CD14-positive monocyte (primary cell): Measurements from ENCODE around the gene ELK1. TPM values are rescaled to one million over a fixed set of nuclear protein-coding genes. Genes with fewer than 3 reads are reported as not detected.

Experiments used
- DNase-seq, 3 donors: peaks; one replicate each; pipeline ENCODE4 v3.0.0-alpha.2; 2011 to 2022
- H2AFZ ChIP-seq: 2 replicates; pipeline ENCODE4 v1.6.0; 2012; ENCODE audit warnings: mild to moderate bottlenecking, low read depth, low read length, inconsistent platforms; ENCODE audit not compliant: insufficient read depth, poor library complexity, severe bottlenecking
- H3K27ac ChIP-seq, 2 donors: 1 replicate in 1 of 2; 2 replicates in 1 of 2; pipeline ENCODE4 v1.5.1; 2012 to 2013; ENCODE audit warnings: low read length in 2 of 2, control low read depth in 1 of 2, inconsistent platforms in 1 of 2, low read depth in 1 of 2, mild to moderate bottlenecking in 1 of 2
- H3K27me3 ChIP-seq, 2 donors: one replicate each; pipeline versions ENCODE4 v1.6.0 to v1.6.1; 2011 to 2013; ENCODE audit warnings: low read length in 2 of 2; ENCODE audit not compliant: control insufficient read depth in 2 of 2, insufficient read depth in 2 of 2
- H3K36me3 ChIP-seq, 2 donors: replicated peaks in 1 of 2; 1 replicate in 1 of 2; 2 replicates in 1 of 2; pipeline versions ENCODE4 v1.5.1 to v1.6.1; 2012 to 2013; ENCODE audit warnings: low read length in 2 of 2, control low read depth in 1 of 2, inconsistent platforms in 1 of 2, mild to moderate bottlenecking in 1 of 2; ENCODE audit not compliant: insufficient read depth in 2 of 2, control insufficient read depth in 1 of 2
- H3K4me1 ChIP-seq, 2 donors: 1 replicate in 1 of 2; 2 replicates in 1 of 2; pipeline versions ENCODE4 v1.5.1 to v1.6.1; 2012 to 2013; ENCODE audit warnings: low read length in 2 of 2, control low read depth in 1 of 2, inconsistent platforms in 1 of 2, mild to moderate bottlenecking in 1 of 2, moderate library complexity in 1 of 2; ENCODE audit not compliant: insufficient read depth in 2 of 2, control insufficient read depth in 1 of 2
- H3K4me2 ChIP-seq: replicated peaks from 2 replicates; pipeline ENCODE3; 2012; ENCODE audit warnings: low read length, moderate library complexity, mild to moderate bottlenecking; ENCODE audit not compliant: poor library complexity, severe bottlenecking; ENCODE audit errors: extremely low read depth
- H3K4me3 ChIP-seq, 3 experiments: fragments of 200-600 bp in 1 of 3; sonication (generic) in 1 of 3; replicated peaks in 1 of 3; 1 replicate in 2 of 3; 2 replicates in 1 of 3; pipeline ENCODE4 v1.5.1; 2011 to 2013; ENCODE audit warnings: low read length in 3 of 3, mild to moderate bottlenecking in 3 of 3, control low read depth in 2 of 3, low read depth in 2 of 3, inconsistent platforms in 1 of 3, moderate library complexity in 1 of 3
- H3K79me2 ChIP-seq: 2 replicates; pipeline ENCODE4 v1.6.0; 2012; ENCODE audit warnings: mild to moderate bottlenecking, control low read depth, inconsistent platforms, low read length, moderate library complexity; ENCODE audit not compliant: insufficient read depth
- H3K9ac ChIP-seq: 2 replicates; pipeline ENCODE4 v1.6.0; 2017; ENCODE audit warnings: low read length, mild to moderate bottlenecking; ENCODE audit not compliant: insufficient read depth, poor library complexity, severe bottlenecking
- H3K9me3 ChIP-seq, 2 donors: replicated peaks in 1 of 2; 1 replicate in 1 of 2; 2 replicates in 1 of 2; pipeline versions ENCODE4 v1.5.1 to v1.6.1; 2012 to 2013; ENCODE audit warnings: low read length in 2 of 2, control low read depth in 1 of 2; ENCODE audit not compliant: control insufficient read depth in 1 of 2, insufficient read depth in 1 of 2
- H4K20me1 ChIP-seq: 2 replicates; pipeline ENCODE4 v1.6.0; 2012; ENCODE audit warnings: mild to moderate bottlenecking, low read length, control low read depth, moderate library complexity; ENCODE audit not compliant: insufficient read depth
- H3K27ac Mint-ChIP-seq, 7 donors: one replicate each; pipeline ENCODE4 v1.8.0; 2020; ENCODE audit warnings: mild to moderate bottlenecking in 7 of 7, mixed read lengths in 7 of 7, moderate library complexity in 6 of 7, inconsistent platforms in 2 of 7
- H3K27me3 Mint-ChIP-seq, 3 donors: one replicate each; pipeline ENCODE4 v1.8.0; 2021 to 2022; ENCODE audit warnings: low read depth in 3 of 3, mild to moderate bottlenecking in 3 of 3, mixed read lengths in 3 of 3, moderate library complexity in 3 of 3, inconsistent platforms in 1 of 3
- H3K36me3 Mint-ChIP-seq, 2 donors: one replicate each; pipeline ENCODE4 v1.8.0; 2020; ENCODE audit warnings: mixed read lengths in 2 of 2, inconsistent platforms in 1 of 2, mild to moderate bottlenecking in 1 of 2
- H3K4me1 Mint-ChIP-seq: one replicate; pipeline ENCODE4 v1.8.0; 2020; ENCODE audit warnings: mild to moderate bottlenecking, mixed read lengths
- H3K4me3 Mint-ChIP-seq, 2 donors: one replicate each; pipeline ENCODE4 v1.8.0; 2020; ENCODE audit warnings: mild to moderate bottlenecking in 2 of 2, mixed read lengths in 2 of 2, moderate library complexity in 1 of 2
- H3K9me3 Mint-ChIP-seq, 7 donors: one replicate each; pipeline ENCODE4 v1.8.0; 2020 to 2022; ENCODE audit warnings: mixed read lengths in 7 of 7, mild to moderate bottlenecking in 6 of 7, moderate library complexity in 6 of 7, inconsistent platforms in 2 of 7
- CTCF ChIP-seq: fragments of 200-600 bp; IDR thresholded peaks from one replicate; pipeline ENCODE4 v1.8.0; 2022; ENCODE audit warnings: antibody characterized with exemption, mild to moderate bottlenecking
- WGBS: methylation state at CpG from one replicate; pipeline ENCODE4 v1.1.5; 2013; ENCODE audit warnings: missing lambda C conversion rate; ENCODE audit not compliant: insufficient coverage; 5-methylcytosine and 5-hydroxymethylcytosine counted together
- intact Hi-C, 2 donors: fragments of 100-400 bp; cut with micrococcal nuclease; formaldehyde crosslinking; loops; one replicate each; pipeline versions ENCODE4 v1.15.0 to v1.15.1; 2023
- polyA plus RNA-seq, 3 donors: library from polyadenylated mRNA; depleted of rRNA in 1 of 3; unstranded in 2 of 3; stranded (reverse) in 1 of 3; fragments of 300-500 nt in 2 of 3; fragments of >200 nt in 1 of 3; fragmentation: Illumina TruSeq in 2 of 3; gene quantifications; 1 replicate in 2 of 3; 2 replicates in 1 of 3; pipeline ENCODE4 v1.2.3, GENCODE V29; 2012 to 2021

Gene ELK1
- polyA plus RNA-seq, 3 donors: 9.5 to 11.9 (median 10.7) TPM

- H3K4me1 ChIP-seq: no peaks in the 10 kb centered on the region
- no peaks in the 10 kb centered on the region for H3K9me3 ChIP-seq
- no peak overlapping the region for H3K4me3 ChIP-seq
- H3K9ac ChIP-seq: no peak overlapping the region
- no peaks in the 10 kb centered on the region for H3K27me3 ChIP-seq
- Mint-ChIP-seq H3K36me3 (no peaks in the 10 kb centered on the region), H3K9me3 (peaks cover 0 to under 1% (median 0%) of the 10 kb centered on the region in 7 donors), H3K27me3 (peaks cover 0 to 7% (median 4%) of the 10 kb centered on the region in 3 donors), H3K4me3 (no peak overlapping the region), H3K4me1 (peaks cover 2% of the 10 kb centered on the region), H3K27ac (no peak overlapping the region)
- H3K36me3 ChIP-seq: no peaks in the 10 kb centered on the region
- no peak for TF ChIP-seq CTCF
- H4K20me1 ChIP-seq: no peaks in the 10 kb centered on the region
- no peak overlapping the region for H3K4me2 ChIP-seq
- no peak overlapping the region for H2AFZ ChIP-seq
- H3K79me2 ChIP-seq: no peaks in the 10 kb centered on the region
- peak in 2 of 3 donors; percentile 1 to 5 for DNase-seq
- 60% methylated on average over 1 of the region's 2 CpGs for WGBS
- intact Hi-C loops: no loop called here
- no peak overlapping the region for H3K27ac ChIP-seq
These were observed 39.8 kb upstream of the ELK1 start for GRCh38 chrX:47690175-47690574.

- Histone ChIP-seq H3K36me3 (no peaks in the 10 kb centered on the region), H2AFZ (no peak overlapping the region), H3K9me3 (no peaks in the 10 kb centered on the region), H4K20me1 (no peaks in the 10 kb centered on the region), H3K4me2 (no peak overlapping the region), H3K27ac (no peak overlapping the region), H3K4me3 (no peak overlapping the region), H3K27me3 (no peaks in the 10 kb centered on the region), H3K79me2 (no peaks in the 10 kb centered on the region), H3K4me1 (no peaks in the 10 kb centered on the region), H3K9ac (no peak overlapping the region)
- Mint-ChIP-seq H3K4me3 (no peak overlapping the region), H3K4me1 (peaks cover 2% of the 10 kb centered on the region), H3K9me3 (peaks cover 0 to 5% (median 0%) of the 10 kb centered on the region in 7 donors), H3K27me3 (peaks cover 1 to 7% (median 5%) of the 10 kb centered on the region in 3 donors), H3K27ac (no peak overlapping the region), H3K36me3 (no peaks in the 10 kb centered on the region)
- intact Hi-C loops: no loop called here
- no peak for DNase-seq
- WGBS: no CpG with 5 or more reads among the region's 6 CpGs
- TF ChIP-seq CTCF: no peak
These were observed 36.9 kb upstream of the ELK1 start for GRCh38 chrX:47687263-47687662.
